ENCODE results near the gene RNF212. TPM values are rescaled to one million over a fixed set of nuclear protein-coding genes. Genes with fewer than 3 reads are reported as not detected.

RNF212 gene
- total and polyA plus RNA-seq, 9 of the 15 experiments (the other 6 are each of a cell fraction or from before 2014, with no cell fraction given), result 0.04 TPM; not detected in 8

DNA sequence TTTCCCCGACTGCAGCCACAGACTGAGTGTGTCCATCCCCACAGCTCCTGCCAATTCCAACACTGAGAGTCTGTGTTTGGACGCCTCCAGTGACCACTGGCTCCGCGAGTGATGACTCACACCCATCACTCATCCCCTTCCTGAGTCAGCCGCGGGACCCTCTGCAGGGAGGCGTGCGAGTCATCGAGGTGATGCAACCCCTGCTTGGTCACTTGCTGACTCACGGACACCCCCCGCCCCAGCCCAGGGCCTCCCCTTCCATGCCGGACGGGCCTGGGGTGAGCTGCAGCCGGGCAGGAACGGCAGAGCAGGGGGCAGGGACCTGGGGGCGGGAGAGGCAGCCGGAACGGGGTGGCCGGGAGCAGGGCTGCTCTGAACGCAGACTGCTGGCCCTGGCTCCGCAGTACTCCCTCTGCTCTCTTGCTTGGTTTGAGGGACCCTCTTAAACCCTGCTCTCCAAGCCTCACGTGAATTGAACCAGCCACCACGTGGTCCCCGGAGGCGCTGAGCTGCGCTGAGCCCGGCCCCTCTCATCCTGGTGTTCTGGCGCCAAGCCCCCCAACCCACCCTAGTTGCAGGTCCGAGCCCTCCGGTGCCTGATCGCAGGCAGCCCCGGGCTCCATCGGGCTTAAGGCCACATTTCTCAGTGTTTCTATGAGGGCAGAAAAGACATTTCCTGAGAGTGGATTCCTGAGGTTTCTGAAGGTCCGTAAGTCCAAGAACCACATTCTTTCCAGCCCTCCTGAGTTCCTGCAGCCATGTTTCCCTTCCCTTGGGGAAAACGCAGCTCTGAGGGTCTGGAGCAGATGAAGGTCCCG is 69.5 kb downstream of the RNF212 start (continued):
- TF ChIP-seq DPF2 (IDR thresholded peaks at IDR 0.05) (peak; percentile 99), ARID1B (IDR thresholded peaks at IDR 0.05) (peak; percentile 97), PHF21A (IDR thresholded peaks at IDR 0.05; ENCODE audit: borderline replicate concordance, low read depth) (peak; percentile 77; the same call in 1 of the 2 replicates), CC2D1A (IDR thresholded peaks at IDR 0.05) (no peak), SOX6 (IDR thresholded peaks at IDR 0.05) (peak; percentile 84), NRF1 (conservative IDR thresholded peaks at IDR 0.05 in 1 of 2, IDR thresholded peaks at IDR 0.05 in 1 of 2) (peak in 1 of 2 experiments; percentile 42; a peak in 3 of 4 replicates), ZSCAN29 (IDR thresholded peaks at IDR 0.05) (no peak), BDP1 (IDR thresholded peaks at IDR 0.05; ENCODE audit: insufficient read depth, insufficient read length) (no peak), KAT8 (IDR thresholded peaks at IDR 0.05; ENCODE audit: low read depth) (no peak), CBFB (CRISPR knock-in tag; IDR thresholded peaks at IDR 0.05) (no peak), MTA3 (IDR thresholded peaks at IDR 0.05; ENCODE audit: borderline replicate concordance) (peak; percentile 92; the same call in 1 of the 2 replicates), ZNF133 (CRISPR knock-in tag; IDR thresholded peaks at IDR 0.05) (no peak; the same call in 1 of the 2 replicates), MAFK (IDR thresholded peaks at IDR 0.05; ENCODE audit: low read length) (peak; percentile 87), PML (IDR thresholded peaks at IDR 0.05; ENCODE audit: low read length) (peak; percentile 60), NEUROD1 (IDR thresholded peaks at IDR 0.05; ENCODE audit: borderline replicate concordance, low read depth, low read length, partially characterized antibody) (peak; percentile 95), NFIX (CRISPR knock-in tag; IDR thresholded peaks at IDR 0.05; ENCODE audit: low read depth) (no peak)
- TF ChIP-seq, protein P1, sequence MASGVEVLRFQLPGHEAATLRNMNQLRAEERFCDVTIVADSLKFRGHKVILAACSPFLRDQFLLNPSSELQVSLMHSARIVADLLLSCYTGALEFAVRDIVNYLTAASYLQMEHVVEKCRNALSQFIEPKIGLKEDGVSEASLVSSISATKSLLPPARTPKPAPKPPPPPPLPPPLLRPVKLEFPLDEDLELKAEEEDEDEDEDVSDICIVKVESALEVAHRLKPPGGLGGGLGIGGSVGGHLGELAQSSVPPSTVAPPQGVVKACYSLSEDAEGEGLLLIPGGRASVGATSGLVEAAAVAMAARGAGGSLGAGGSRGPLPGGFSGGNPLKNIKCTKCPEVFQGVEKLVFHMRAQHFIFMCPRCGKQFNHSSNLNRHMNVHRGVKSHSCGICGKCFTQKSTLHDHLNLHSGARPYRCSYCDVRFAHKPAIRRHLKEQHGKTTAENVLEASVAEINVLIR (CRISPR knock-in tag; IDR thresholded peaks at IDR 0.05), result no peak
- TF ChIP-seq, protein P2, sequence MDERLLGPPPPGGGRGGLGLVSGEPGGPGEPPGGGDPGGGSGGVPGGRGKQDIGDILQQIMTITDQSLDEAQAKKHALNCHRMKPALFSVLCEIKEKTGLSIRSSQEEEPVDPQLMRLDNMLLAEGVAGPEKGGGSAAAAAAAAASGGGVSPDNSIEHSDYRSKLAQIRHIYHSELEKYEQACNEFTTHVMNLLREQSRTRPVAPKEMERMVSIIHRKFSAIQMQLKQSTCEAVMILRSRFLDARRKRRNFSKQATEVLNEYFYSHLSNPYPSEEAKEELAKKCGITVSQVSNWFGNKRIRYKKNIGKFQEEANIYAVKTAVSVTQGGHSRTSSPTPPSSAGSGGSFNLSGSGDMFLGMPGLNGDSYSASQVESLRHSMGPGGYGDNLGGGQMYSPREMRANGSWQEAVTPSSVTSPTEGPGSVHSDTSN (CRISPR knock-in tag; IDR thresholded peaks at IDR 0.05; ENCODE audit: low read depth), result peak; percentile 86
- TF ChIP-seq, protein P2 (tag; conservative IDR thresholded peaks at IDR 0.05; ENCODE audit: low read depth), result peak; percentile 96
- TF ChIP-seq, protein P3, sequence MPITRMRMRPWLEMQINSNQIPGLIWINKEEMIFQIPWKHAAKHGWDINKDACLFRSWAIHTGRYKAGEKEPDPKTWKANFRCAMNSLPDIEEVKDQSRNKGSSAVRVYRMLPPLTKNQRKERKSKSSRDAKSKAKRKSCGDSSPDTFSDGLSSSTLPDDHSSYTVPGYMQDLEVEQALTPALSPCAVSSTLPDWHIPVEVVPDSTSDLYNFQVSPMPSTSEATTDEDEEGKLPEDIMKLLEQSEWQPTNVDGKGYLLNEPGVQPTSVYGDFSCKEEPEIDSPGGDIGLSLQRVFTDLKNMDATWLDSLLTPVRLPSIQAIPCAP (CRISPR knock-in tag; IDR thresholded peaks at IDR 0.05; ENCODE audit: borderline replicate concordance), result 0 out of 2 replicates have a peak, but pooled peaks have one; percentile 53
- TF ChIP-seq, protein P4, sequence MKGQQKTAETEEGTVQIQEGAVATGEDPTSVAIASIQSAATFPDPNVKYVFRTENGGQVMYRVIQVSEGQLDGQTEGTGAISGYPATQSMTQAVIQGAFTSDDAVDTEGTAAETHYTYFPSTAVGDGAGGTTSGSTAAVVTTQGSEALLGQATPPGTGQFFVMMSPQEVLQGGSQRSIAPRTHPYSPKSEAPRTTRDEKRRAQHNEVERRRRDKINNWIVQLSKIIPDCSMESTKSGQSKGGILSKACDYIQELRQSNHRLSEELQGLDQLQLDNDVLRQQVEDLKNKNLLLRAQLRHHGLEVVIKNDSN (CRISPR knock-in tag; IDR thresholded peaks at IDR 0.05), result peak; percentile 80
- TF ChIP-seq, protein P5, sequence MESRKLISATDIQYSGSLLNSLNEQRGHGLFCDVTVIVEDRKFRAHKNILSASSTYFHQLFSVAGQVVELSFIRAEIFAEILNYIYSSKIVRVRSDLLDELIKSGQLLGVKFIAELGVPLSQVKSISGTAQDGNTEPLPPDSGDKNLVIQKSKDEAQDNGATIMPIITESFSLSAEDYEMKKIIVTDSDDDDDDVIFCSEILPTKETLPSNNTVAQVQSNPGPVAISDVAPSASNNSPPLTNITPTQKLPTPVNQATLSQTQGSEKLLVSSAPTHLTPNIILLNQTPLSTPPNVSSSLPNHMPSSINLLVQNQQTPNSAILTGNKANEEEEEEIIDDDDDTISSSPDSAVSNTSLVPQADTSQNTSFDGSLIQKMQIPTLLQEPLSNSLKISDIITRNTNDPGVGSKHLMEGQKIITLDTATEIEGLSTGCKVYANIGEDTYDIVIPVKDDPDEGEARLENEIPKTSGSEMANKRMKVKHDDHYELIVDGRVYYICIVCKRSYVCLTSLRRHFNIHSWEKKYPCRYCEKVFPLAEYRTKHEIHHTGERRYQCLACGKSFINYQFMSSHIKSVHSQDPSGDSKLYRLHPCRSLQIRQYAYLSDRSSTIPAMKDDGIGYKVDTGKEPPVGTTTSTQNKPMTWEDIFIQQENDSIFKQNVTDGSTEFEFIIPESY (CRISPR knock-in tag; IDR thresholded peaks at IDR 0.05), result peak; percentile 59

All from K562 (cell line).